HT-29 (cell line): ENCODE results near the gene POC1A. TPM values are rescaled to one million over a fixed set of nuclear protein-coding genes. Genes with fewer than 3 reads are reported as not detected.

Experiments used
- DNase-seq: peaks from one replicate; pipeline ENCODE4 v3.0.0-alpha.2; 2015; ENCODE audit warnings: low spot score
- total RNA-seq: library from RNA; depleted of rRNA; stranded (reverse); fragments of >200 nt; shearing (Covaris generic); gene quantifications from 2 replicates; pipeline ENCODE4 v1.2.3, GENCODE V29; 2014; rRNA removed

POC1A gene
- 25.2 and 27.4 TPM in 2 replicates for total RNA-seq

GRCh38 chr3:52154135-52155094 is at the start of gene POC1A:
Gene POC1A, minus strand, starts transcription at chr3:52154423. Its CDS starts 51 bp downstream, at chr3:52154372.
- peak; percentile 93 for DNase-seq

GRCh38 chr3:52203701-52204100 is 49.5 kb upstream of the POC1A start:
- DNase-seq = no peak

- no peak for DNase-seq
These were observed 48.3 kb upstream of the POC1A start for GRCh38 chr3:52202384-52203077.

GRCh38 chr3:52200981-52201679 is 46.9 kb upstream of the POC1A start:
- no peak for DNase-seq

GRCh38 chr3:52198643-52199608 is 44.7 kb upstream of the POC1A start:
- no peak for DNase-seq

- DNase-seq = peak; percentile 91
These were observed 43.8 kb upstream of the POC1A start, which contains the start of gene ALAS1 for GRCh38 chr3:52197842-52198625. Gene ALAS1, plus strand, starts transcription at chr3:52198160. Its CDS starts 1,082 bp downstream, at chr3:52199242.

GRCh38 chr3:52197499-52197841 is 43.2 kb upstream of the POC1A start:
- no peak for DNase-seq

GRCh38 chr3:52196977-52197376 is 42.8 kb upstream of the POC1A start:
- DNase-seq = peak; percentile 43

GRCh38 chr3:52195823-52196331 is 41.7 kb upstream of the POC1A start:
- no peak for DNase-seq

GRCh38 chr3:52195291-52195597 is 41.0 kb upstream of the POC1A start:
- no peak for DNase-seq

- DNase-seq = no peak
These were observed 40.5 kb upstream of the POC1A start for GRCh38 chr3:52194485-52195290.

GRCh38 chr3:52193065-52193464 is 38.8 kb upstream of the POC1A start:
- no peak for DNase-seq

GRCh38 chr3:52191663-52192062 is 37.4 kb upstream of the POC1A start:
- DNase-seq = no peak

- no peak for DNase-seq
These were observed 36.3 kb upstream of the POC1A start for GRCh38 chr3:52190294-52191074.

- no peak for DNase-seq
These were observed 34.3 kb upstream of the POC1A start for GRCh38 chr3:52188556-52188955.

- no peak for DNase-seq
These were observed 32.5 kb upstream of the POC1A start for GRCh38 chr3:52186729-52187128.

GRCh38 chr3:52185837-52186236 is 31.6 kb upstream of the POC1A start:
- no peak for DNase-seq

- DNase-seq = no peak
These were observed 31.1 kb upstream of the POC1A start for GRCh38 chr3:52185311-52185710.
